T-helper 1 cell (primary cell): ENCODE data around the gene ELP5.
A peak's percentile ranks its signal among the peaks of the same experiment; 100 is the strongest.

Experiments used
- DNase-seq, 5 donors: peaks; one replicate each; pipeline ENCODE4 v3.0.0-alpha.2; 2012 to 2020

The ELP5 gene

GRCh38 chr17:7219229-7219811, 32.7 kb upstream of the ELP5 start:
- no peak for DNase-seq

- peak; percentile 48 to 79 (median 66) for DNase-seq
Measured at GRCh38 chr17:7219812-7220592, 32.0 kb upstream of the ELP5 start, which contains the start of the genes ACADVL and DLG4. Gene ACADVL, plus strand, starts transcription at chr17:7219938. Its CDS starts 47 bp downstream, at chr17:7219985. Gene DLG4, minus strand, starts transcription at chr17:7219836.

- peak in 2 of 5 donors; percentile 41 to 75 for DNase-seq
Measured at GRCh38 chr17:7220593-7221277, 31.3 kb upstream of the ELP5 start.

DNA sequence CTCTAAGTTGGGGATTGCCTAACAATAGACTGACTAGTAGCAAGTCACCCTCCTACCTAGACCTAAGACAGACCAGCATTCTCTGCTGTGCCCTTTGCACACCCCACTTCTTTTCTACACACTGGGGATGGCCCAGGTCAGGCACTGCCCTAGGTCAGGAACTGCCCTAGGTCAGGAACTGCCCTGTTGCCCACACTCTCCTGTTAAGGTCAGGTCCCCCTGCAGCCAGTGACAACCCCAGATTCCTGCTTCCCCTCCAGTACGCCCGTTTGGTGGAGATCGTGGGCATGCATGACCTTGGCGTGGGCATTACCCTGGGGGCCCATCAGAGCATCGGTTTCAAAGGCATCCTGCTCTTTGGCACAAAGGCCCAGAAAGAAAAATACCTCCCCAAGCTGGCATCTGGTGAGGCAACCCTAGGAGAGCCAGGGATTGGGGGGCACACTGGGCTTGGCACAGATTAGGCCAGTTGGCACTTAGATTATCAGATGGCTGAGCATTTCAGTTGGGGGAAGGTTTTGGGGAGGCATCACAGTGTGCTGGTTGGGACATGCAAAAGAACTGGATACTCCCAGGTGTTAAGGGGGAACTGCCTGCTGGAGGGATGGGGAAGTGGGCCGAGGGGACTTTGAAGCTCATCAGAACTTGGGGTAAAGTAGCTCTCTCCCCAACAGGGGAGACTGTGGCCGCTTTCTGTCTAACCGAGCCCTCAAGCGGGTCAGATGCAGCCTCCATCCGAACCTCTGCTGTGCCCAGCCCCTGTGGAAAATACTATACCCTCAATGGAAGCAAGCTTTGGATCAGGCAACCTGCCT, 30.5 kb upstream of the ELP5 start:
- no peak for DNase-seq

DNA sequence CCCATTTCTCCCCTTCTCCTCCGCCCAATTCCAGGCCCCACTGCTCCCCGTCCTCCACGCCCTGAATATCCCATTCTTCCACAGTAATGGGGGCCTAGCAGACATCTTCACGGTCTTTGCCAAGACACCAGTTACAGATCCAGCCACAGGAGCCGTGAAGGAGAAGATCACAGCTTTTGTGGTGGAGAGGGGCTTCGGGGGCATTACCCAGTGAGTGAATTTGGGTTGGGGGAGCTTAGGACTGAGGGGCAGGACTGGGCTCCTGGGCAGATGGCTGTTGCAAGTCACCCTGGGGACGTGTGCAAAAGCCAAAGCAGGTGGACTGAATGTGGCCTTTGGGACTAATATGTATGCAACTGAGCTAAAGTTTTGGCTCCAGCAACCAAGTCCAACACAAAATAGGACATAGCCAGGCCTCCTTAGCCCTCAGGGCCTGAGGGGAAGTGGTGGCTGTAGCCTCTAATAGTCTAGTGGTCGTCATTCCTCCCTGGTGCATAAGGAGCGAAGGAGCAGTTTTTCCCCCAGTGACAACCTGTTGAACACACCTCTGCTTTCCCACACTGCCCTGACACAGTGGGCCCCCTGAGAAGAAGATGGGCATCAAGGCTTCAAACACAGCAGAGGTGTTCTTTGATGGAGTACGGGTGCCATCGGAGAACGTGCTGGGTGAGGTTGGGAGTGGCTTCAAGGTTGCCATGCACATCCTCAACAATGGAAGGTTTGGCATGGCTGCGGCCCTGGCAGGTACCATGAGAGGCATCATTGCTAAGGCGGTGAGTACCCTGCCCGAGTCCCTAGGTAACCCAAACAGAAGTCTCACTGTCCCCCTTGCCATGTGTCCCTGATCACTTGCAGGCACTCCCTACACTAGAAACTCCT, 29.7 kb upstream of the ELP5 start:
- DNase-seq, result no peak

GRCh38 chr17:7222972-7223292, 29.1 kb upstream of the ELP5 start:
- no peak for DNase-seq

- no peak for DNase-seq
Measured at GRCh38 chr17:7223375-7223774, 28.6 kb upstream of the ELP5 start.

DNA sequence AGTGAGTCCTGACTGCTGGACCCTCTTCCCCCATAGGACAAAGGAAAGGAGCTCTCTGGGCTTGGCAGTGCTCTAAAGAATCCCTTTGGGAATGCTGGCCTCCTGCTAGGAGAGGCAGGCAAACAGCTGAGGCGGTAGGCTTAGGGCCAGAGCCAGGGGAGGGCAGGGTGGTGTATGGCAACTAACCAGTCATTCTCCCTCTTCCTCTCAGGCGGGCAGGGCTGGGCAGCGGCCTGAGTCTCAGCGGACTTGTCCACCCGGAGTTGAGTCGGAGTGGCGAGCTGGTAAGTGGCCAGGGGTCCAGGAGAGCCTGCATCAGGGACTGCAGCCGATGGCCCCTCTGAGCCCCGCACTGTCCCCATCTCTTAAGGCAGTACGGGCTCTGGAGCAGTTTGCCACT, 27.9 kb upstream of the ELP5 start:
- no peak for DNase-seq

DNA sequence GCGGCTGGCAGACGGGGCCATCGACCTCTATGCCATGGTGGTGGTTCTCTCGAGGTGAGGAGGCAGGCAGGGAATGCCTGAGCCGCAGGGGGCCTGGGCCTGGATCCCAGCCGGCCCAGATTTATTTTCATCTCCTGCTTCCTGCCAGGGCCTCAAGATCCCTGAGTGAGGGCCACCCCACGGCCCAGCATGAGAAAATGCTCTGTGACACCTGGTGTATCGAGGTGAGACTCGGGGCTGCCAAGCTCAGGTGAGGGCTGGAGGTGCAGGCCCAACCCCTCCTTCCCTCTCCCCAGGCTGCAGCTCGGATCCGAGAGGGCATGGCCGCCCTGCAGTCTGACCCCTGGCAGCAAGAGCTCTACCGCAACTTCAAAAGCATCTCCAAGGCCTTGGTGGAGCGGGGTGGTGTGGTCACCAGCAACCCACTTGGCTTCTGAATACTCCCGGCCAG, 27.3 kb upstream of the ELP5 start:
- no peak for DNase-seq

DNA sequence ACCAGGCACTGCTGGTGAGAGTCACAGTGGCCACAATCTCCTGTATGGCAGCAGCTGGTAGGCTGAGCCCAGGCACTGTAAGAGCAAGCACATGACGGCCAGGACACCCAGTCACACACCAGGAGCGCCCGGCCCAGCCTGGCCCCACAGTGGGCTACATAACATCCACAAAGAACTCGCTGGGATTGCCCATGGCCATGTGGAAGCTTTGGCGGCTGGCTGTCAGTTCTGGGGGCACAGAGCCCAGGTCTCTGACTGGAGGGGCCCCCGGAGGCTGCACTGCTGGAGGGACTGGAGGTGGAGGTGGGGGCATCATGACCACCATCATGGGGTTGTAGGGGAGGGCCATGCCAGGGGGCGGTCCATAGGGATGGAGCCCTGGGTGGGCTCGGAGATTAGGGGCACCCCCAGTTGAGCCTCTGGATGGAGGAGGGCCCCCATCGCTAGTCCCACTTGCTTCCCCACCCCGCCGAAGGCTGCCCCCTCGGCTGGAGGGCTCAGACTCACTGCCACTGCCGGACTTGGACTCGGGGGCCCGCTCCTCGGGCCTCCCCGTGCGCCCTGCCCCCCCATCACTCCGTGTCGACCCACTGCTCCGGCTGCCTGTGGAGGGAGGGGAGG, 26.2 kb upstream of the ELP5 start:
- DNase-seq, result no peak

GRCh38 chr17:7226721-7227710, 25.0 kb upstream of the ELP5 start:
- DNase-seq, result no peak

GRCh38 chr17:7228920-7229319, 23.1 kb upstream of the ELP5 start:
- DNase-seq, result no peak

- DNase-seq, result no peak
Measured at GRCh38 chr17:7229504-7229903, 22.5 kb upstream of the ELP5 start.

DNA sequence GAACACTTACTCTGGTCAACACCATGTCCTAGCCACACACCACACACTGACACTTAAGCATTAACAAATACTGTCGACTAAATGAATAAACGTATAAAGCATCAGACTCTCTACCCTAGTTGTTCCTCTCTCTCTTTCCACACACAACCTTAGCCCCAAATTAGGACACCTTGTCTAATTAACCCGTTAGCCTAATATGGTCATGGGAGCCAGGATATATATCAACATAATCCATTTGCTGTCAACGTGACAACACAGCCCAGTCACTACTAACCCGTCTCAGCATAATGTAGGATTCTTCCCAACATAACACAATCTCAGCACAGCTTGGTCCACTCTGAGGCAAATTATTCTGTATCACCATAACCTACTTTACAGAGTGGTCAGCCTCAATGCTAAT, 19.9 kb upstream of the ELP5 start:
- DNase-seq, result no peak

DNA sequence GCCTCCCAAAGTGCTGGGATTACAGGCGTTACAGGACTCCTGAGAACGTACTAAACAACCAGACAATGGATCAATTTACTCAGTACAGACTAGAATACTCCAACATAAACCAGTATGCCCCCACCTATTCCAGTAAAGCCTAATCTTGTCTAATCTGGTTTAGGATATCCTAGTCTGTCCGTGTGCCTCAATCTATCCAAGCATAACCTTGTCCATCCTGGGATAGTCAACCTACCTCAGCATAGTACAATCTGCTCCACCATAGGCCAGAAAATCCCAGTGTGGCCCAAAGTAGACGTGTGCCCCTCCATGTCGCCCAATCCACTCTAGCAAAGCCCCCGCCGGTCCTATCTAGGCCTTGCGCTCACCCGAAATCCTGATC, 18.3 kb upstream of the ELP5 start:
- no peak for DNase-seq

- peak; percentile 90 to 94 (median 94) for DNase-seq
Measured at GRCh38 chr17:7234083-7234951, 17.7 kb upstream of the ELP5 start, which contains the start of gene DVL2. Gene DVL2, minus strand, starts transcription at chr17:7234517. Its CDS starts 255 bp downstream, at chr17:7234262.

DNA sequence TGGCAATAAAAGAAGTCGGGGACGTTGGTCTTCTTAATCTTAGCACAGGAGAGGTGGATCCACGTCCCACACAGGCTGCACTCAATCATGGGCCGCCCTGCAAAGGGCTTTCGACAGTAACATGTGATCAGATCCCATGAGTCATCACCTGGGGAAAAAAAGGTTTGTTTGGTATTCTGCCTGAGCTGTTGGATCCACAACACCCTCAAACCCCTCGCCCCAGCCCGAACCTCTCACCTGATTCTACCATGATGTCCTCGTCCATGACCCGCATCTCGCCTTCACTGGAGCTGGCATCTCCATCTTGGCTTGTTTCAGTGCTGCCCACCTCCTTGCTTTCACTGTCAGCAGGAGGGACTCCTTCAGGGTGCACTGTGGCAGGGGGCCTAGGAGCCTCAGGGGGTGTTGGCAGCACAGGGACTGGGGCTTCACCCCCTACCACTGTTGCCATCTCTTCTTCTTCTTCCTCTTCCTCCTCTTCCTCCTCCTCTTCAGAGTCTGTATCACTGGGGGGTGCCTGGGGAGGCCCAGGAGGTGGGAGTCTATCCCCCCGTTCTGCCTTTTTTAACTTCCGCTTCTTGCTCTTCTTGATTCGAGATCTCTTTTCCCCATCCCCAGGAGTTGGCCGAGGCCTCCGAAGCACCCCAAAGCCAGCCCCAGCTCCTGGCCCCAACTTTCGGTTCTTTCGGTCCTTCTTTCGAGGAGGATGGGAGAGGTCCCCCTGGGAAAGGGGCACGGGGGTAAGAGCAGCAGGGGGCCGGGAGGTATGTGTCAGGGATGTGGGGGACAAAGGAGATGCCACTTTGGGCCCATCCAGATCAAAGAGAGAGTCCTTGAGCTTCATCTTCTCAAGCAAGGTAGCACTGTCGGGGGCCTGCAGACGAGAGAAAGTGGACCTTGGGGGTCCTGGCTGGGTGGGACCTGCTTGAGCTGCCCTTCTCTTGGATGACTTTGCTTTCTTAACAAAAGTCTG, 16.0 kb upstream of the ELP5 start:
- DNase-seq, result no peak

DNA sequence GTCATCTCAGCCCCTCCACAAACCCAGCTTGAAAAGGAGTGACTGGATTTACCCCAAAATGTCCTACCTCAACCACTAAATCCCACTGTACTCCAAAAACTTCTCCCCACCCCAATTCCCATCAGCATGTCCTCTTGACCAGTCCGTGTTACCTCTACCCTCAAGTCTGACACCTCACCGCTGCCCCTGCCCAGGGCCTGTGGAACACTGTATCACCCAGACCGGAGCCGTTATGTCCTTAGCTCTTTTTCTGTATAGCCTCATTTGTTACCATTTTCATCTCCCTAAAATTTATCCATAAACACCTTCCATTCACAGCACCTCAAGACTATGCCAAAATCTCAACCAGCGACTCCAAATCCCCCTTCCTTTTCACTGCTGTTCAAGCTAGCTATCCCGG, 15.2 kb upstream of the ELP5 start:
- DNase-seq, result no peak
